Measurements from ENCODE around the gene MAB21L4.
A peak's percentile ranks its signal among the peaks of the same experiment; 100 is the strongest.
"Not testable (repeated sequence)": the region's sequence is repeated elsewhere in the genome, so short reads cannot be mapped to it uniquely, and the experiment has no call there.

Gene MAB21L4

DNA sequence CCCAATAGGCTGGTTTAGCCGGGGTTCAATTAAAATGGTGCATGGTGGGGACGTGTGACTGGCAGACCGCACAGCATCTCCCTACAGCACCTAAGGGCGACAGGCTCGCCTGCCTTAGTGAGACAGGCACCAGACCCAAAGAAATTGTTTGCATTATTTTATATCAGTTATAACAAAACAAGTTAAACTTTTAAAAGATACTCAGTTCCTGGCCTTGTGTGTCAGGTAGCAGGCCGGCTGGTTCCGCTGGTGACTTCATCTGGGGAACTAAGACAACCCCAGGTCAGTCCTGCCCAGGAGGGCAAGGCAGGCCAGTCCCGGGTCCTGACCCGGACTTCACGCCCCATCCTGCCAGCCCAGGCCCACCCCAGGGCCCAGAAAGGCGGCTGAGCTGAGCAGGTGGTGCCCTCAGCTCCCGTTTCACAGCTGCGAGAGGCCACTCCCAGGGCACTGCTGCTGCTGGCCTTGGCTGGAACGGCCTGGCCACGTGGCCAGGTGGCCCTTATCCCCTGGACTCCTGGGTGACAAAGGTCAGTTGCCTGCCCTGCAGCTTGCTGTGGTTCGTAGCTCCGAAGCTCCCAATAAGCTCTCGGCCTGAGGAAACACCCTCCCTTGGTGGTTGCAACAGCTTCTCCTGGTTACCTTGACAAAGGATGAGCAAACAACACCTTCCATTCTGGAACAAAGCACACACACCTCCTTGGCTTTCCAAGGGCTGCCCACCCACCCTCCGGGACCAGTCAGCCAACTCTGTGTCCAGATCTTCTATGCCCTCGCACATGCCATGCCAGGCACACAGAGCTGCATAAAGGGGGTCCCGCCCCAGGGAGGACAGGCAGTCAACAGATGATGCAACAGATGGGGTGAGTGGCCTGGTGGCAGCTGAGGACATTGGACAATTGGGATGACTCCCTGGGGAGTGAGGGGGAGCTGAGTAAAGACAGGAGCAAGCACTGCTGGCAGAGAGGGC lies 38.6 kb downstream of the MAB21L4 start:
- no peak for DNase-seq

DNA sequence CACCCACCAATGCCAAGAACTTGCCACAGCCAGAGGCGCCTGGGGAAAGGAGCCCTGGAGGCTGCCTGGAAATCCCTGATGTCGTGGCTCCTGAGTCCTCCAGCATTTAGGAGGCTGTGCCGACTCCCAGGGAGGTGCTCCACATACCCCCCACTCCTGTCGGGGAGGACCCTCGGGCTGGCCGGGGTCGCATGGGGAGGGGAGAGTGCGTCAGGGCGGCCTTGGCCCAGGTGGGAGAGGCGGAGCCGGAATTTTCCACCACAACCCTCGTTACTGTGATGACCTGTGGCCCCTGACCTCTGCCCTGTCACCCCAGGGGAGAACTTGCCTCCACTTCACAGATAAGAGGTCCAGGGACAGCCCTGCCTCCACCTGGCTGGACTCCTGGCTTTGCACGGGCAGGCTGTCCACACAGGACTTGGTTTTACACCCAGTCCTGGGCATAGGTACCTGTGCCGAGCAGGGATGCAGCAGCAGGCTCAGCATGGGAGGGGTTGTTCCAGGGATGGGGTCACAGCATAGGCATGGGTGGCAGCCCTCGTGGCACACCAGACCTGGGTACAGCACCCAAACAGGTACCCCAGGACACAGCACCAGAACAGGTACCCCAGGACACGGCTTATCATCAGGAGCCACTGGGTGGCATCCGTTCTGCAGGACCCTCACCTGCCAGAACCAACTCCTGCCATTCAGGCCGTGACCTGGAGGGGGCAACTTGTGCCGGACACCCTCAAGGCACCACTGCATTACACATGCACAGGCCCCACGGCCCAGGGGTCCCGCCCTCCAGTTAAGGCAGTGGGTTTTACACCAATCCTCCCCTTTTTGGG lies 39.6 kb downstream of the MAB21L4 start:
- no peak for DNase-seq

DNA sequence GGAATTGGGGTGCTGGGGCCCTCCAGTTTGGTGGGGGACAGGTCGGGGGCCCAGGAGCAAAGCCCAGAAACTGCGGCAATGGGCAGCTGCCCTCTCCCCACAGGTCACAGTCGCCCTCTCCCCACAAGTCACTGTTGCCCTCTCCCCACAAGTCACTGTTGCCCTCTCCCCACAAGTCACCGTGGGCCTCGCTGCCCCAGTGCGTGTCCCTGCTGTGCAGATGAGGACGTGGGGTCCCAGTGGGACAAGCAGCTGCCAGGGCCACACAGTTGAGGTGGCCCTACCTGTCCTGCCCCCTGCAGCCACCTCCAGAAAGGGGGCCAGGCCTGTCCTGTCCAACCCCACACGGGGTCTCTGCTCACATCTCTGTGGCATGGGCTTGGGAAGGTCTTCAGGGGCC lies 40.3 kb downstream of the MAB21L4 start:
- DNase-seq: no peak

DNA sequence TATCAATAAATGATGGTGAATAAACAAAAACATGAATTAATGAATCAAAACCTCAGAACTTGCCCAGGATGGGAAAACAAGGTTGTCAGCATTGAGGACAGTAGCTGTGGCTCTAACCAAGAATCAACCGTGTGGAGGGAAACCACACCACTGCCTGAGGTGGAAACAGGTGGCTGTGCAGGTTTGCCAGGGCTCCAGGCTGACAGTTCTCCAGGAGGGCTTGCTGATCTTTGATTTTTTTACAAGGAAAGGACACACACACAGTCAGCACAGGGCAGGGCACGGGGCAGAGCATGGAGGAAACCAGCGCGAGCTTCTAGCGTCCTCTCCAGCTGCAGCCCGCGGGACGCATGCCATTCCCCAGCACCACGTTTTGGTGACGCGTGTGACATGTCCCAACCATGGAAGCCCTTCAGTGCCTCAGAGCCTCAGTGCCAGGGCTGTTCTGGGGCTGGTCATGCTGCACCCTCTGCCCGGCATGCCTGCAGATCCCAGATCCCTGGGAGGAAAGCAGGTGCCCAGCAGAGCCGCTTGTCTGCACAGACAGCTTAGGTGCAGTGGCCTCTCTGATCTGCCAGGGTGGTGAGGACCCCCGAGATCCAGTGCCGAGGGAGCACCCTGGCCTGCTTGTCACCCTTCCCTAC lies 43.2 kb downstream of the MAB21L4 start:
- DNase-seq: no peak

DNA sequence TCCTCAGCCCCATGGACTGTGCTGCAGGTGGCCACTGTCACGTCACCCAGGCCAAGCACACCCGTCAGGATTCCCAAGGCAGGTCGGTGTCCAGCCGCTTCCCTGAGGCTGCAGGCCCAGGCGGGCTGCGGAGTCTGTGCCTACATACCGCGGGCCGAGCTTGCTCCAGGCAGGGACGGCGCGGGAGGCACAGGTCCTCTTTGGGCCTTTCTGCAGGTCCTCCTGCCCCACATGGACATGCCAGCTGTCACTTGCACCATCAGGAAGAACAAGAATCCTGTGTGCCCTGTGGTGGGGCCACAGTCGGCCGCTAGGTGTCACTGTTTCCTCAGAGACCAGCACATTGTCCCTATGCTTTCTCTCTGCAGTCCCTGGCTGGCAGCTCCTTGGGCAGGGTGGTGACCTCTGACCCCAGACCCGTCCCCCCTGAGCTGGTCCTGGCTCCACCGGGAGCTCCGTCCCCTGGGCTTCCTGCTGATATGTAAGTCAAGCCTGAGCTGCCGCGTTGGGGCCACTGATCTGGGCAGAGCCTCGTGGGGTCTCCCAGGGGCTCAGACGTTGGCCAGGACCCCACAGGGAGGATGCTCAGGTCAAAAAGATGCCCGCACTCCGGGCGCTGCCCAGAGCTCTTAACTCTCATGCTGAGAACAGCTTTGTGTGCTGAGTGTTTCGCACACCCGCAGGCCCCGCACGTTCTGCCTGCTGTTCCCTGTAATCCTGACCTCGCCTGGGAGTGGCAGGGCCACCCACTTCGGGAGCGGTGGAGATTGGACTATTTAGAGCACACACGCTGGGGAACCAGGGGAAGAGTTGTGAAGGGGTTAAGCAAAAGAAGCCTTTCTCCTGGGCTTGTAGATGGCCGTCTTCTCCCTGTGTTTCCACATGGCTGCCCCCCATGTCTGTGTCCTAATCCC lies 44.6 kb downstream of the MAB21L4 start:
- DNase-seq: peak; percentile 88

DNA sequence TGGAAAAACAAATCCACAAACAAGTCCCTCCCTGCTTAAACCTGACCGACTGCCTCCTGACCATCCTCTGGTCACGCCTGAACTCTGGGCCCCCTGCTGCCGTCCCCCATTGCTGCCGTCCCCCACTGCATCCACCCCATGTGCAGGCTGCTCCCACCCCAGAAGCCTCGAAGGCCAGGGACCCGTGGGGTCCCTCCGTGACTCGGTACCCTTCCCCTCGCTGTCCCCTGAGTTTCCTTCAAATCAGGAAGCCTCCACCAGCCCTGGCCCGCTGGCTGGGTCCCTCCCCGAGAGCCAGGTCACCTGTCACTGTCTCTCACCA lies 45.2 kb downstream of the MAB21L4 start:
- DNase-seq: no peak

DNA sequence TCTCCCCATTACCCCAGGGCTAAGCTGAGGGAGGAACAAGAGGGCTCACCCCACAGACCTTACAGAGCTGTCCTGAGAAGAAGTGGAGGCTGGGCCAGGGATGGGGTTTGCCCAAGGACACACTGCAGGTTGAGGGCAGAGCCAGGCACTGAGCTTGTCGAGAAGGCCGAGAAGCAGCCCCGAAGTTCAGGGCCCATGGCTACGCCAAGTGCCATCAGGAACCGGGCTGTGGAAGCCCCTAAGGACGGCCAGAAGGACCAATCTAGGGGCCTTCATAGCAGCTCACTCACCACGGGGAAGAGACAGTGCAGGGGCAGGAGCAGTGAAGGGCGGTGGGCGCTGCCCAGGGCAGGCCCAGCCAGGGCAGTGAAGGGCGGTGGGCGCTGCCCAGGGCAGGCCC lies 45.9 kb downstream of the MAB21L4 start:
- DNase-seq: no peak

DNA sequence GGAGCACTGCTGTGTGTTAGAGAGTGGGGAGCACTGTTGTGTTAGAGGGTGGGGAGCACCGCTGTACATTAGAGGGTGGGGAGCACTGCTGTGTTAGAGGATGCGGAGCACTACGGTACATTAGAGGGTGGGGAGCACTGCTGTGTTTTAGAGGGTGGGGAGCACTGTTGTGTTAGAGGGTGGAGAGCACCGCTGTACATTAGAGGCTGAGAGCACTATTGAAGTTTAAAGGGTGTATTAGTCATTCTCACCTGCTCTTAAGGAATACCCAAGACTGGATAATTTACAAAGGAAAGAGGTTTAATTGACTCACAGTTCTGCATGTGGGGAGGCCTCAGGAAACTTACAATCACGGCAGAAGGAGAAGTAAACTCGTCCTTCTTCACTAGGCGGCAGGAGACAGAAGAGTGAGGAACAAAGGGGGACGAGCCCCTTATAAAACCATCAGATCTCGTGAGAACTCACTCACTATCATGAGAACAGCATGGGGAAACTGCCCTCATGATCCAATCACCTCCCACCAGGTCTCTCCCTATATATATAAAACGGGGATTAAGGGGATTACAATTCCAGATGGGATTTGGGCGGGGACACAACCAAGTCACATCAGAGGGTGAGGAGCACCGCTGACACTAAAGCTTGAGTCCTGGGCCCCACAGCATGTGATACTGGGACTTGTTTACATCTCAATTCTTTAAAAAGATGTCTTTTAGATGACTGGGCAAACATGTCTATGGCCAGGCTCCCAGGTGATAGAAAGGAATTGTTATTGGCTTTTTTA lies 46.9 kb downstream of the MAB21L4 start:
- DNase-seq: no peak

DNA sequence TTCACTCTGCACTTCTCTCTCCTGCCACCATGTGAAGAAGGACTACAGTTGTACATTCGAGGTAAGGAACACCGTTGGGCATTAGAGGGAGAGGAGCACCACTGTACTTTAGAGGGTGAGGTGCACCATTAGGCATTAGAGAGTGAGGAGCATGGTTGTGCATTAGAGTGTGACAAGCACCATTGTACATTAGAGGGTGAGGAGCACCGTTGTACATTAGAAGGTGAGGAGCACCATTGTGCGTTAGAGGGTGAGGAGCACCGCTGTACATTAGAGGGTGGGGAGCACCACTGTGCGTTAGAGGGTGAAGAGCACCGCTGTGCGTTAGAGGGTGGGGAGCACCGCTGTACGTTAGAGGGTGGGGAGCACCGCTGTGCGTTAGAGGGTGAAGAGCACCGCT lies 48.1 kb downstream of the MAB21L4 start:
- DNase-seq: no peak

DNA sequence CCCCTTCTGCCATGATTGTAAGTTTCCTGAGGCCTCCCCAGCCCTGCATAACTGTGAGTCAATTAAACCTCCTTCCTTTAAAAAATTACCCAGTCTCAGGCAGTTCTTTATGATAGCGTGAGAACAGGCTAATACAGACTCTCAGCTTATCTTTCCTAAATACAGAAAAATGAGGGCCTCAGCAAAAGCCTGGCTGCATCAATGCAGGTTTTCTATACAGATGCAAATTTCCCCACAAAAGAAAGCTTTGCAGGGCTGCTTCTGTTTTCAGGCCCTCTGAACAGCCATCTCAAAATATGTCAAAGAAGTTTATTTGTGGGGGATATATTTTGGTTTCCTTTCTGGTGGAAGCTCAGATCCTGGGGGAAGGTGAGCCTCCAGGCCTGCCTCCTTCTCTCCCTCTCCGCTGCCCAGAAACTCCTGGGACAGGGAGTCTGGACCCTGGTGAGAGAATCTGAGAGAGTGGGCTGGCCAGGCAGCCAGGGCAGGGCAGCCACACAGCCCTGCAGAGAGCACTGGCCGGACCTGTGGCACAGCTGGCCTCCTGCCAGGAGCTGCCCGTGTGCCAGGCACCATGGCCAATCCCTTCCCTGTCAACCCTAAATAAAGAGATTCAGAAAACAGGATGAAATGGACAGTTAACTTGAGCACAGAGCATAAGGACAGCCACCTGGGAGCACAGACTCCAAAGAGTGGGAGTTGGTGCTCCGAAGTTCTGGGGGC lies 48.9 kb downstream of the MAB21L4 start:
- no peak for DNase-seq

DNA sequence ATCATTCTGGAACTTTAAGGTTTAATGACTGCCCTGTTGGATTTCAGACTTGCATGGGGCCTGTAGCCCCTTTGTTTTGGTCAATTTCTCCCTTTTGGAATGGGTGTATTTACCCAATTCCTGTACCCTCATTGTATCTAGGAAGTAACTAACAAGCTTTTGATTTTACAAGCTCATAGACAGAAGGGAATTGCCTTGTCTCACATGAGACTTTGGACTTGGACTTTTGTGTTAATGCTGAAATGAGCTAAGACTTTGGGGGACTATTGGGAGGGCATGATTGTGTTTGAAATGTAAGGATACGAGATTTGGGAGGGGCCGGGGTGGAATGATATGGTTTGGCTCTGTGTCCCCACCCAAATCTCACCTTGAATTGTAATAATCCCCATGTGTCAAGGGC lies 49.6 kb downstream of the MAB21L4 start:
- not testable (repeated sequence) for DNase-seq

DNA sequence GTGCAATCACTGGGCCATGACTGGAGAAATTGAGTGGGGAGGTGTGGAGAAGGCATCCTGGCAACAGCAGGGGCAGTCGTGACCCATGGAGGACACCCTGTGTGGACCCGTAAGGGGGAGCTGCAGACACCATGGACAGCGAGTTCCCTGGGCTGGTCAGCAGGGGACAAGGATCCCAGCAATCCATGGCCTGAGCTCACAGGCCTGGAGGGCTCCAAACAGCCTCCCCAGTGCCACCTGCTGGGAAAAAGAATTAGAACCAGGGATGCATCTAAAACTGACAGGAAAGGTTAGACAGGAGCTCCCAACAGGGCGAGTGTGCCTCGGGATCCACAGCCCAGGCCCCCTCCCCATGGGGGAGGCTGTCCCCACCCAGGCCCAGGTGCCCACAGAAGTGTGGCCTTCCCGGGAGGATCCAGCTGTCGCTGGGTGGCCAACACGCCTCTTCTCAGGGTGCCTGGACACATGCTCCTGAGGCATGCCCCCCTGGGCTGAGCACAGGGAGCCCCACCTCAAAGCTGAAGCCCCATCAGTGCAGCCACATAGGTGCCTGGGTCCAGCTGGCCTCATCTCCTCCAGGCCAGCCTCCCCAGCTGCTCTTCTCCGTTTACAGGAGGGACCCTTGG lies 55.4 kb downstream of the MAB21L4 start:
- DNase-seq: peak; percentile 35

DNA sequence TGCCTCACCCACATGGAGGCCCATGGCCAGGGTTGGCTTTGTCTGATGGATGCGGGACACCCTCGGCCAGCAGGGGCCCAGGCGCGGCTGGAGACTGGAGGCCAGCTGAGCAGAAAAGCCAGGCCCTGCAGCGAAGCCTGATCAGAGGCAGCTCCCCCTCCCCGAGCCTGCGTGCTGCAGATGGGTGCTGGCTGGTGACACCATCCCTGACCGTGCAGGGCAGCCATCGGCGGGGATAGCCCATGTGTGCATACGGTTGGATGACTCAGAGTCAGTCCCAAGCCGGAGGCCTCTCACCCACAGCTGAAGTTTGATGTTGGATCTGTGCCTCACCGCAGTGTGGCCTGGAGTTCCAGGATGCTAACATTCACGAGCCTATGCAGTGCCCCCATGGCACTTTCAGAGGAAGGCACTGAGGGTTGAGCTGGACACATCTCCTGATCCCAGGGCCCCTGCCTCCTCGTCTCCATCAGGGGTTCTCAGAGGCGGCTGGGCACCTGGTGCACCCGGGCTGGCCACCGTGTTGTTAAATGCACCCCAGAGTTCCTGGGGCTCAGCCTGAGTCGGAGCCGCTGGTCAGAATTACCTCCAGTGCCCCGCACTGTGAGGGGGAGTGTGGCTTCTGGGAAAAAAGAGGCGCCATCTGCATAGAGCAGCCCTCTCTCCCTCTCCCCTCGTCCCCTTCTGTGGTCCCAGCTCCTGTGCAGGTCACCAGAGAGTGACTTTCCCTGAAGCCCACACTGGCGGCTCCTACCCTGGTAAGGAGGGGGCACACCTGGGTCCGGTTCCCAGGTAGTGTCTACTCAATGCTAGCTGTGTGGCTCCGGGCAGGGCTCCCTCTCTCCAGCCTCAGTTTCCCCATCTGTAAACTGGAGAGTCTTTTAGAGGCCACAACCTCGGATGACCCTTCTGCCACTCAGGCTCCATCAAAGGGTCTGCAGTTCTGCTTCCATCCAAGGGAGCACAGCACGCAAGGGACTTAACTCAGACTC lies 56.5 kb downstream of the MAB21L4 start:
- no peak for DNase-seq

DNA sequence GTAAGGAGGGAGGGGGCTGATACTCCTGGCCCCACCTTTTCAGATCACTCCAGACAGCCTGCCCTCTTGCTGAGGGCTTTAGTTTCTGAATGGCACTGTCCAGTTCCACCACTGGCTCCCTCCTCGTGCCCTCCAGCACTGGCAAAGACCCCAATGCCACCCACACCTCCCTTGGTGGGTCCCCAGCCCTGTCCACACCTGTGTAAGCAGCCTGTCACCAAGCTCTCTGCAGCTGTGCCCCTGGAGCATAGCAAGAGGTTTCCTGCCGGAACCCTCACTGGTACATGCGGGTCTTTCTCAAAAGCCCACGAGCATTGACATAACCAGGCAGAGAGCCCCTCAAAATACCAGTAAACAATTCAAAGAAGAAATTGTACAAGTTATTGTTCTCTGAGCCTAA lies 58.3 kb downstream of the MAB21L4 start:
- no peak for DNase-seq

DNA sequence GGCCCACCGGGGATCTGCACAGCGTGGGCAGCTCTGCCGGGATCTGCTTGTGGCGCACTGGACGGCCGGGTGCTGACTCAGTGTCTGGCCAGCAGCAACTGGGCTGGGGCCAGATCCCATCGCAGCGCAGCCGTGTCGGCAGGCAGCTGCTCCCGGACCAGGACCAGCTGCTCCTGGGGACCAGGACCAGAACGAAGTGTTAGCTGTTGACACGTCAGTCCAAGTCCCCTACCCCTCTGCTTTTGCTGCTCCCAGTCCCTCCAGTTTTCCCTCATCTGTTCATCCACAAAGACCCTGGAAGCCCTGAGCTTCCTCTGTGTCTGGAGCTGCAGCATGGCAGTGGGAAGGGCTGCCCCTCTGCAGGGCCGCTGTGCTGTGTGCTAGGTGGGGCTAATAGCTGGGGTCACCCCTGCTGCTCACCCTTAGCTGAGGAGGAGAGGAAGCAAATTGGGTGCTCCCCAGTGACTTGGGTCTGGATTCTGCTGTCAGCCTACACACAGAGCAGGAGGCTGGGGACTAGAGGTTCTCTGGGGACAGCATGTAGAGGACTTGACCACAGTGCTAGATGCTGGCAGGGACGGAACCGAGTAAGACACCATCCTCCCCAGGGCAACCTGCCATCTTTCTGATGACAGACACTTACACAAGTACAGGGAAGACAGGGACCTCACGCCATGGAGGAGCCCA lies 59.0 kb downstream of the MAB21L4 start:
- no peak for DNase-seq
